Measurements from ENCODE around the gene LYPD5. TPM values are rescaled to one million over a fixed set of nuclear protein-coding genes. Genes with fewer than 3 reads are reported as not detected.

LYPD5 gene
- total RNA-seq, 1 experiment from 2014 or later = not detected

DNA sequence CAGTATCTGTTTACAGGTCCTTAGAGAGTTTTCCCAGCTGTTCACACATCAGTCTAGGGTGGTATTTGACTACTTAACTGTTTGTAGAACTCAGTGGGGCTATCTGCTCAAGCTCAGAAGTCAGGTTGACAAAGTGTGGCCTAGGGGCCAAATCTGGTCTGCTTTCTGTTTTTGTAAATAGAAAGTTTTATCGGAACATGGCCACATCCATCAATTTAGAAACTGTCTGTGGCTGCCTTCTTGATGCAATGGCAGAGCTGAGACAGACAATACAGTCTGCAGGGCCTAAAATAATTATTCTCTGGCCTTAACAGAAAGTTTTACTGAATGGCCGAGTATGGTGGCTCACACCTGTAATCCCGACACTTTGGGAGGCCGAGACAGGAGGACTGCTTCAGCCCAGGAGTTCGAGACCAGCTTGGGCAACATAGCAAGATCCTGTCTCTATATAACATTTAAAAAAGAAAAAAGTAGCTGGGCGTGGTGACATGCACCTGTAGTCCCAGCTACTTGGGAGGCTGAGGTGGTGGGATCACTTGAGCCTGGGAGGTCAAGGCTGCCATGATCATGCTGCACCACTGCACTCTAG lies 49.9 kb downstream of the LYPD5 start:
- no peak for DNase-seq (ENCODE audit: low spot score)

DNA sequence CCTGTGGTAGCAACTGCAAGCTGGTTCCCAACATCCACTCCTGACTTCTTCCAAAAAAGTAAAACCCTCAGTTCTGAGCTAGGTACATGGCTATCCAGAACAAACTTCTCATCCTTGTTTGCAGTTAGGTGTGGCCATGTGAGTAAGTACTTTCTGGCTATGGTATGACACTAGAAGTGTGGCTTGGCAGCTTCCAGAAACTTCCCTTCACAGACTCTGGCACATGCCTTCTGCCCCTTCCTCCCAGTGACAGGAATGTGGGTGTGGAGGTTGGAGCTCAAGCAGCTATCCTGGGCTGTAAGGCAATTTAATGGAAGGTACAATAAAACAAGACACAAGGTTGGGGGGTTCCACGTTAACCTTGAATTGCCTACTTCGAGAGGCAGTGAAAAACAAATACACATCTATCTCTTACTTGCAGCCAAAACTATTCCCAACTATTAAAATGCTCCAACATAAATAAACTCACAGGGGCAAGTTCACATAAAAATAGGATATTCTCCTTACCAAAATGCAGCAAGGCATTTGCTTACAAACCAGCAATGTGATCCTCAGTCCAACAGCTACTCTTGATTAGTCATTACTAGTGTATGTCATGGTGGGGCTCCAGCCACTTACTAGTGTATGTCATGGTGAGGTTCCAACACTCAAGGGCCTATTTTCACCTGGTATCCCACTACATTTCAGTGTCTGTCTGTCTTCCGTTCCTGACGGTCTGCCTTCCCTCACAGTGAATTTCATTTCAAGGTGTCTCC lies 50.6 kb downstream of the LYPD5 start:
- no peak for DNase-seq (ENCODE audit: low spot score)

DNA sequence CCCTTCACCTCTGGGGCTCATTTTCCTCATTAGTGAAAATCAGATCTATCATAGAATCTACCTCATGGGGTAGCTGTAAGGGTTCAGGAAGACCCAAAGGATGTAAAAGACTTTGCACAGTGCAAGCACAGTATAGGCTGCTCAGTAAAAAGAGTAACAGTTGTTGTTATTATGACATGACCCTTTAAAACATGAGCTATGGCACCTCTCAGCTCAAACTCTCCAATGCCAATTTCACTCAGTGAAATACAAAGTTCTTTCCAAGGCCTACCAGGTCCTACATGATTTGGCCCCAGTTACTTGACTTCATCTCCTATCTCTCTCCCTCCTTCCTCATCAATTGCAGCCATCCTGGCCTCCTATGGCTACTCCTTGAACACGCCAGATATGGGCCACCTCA lies 52.3 kb downstream of the LYPD5 start:
- no peak for DNase-seq (ENCODE audit: low spot score)

DNA sequence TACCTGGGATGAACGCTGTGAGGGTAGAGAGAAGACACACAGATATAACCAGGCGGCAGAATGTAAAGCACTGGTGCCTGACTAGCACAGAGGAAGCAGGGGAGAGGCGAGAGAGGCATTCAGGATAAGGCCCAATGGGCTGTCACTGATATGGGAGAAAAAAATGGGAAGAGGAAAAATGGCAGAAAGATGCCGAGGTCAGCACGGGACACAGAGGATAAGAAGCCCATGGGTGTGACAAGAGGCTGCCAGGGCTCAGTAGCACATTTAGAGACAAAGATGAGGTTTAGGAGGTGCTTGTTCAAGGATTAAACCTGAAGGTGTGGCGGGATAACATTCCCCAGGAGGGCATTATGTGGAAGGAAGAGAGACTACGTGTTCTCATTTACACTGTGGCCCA lies 53.1 kb downstream of the LYPD5 start:
- no peak for DNase-seq (ENCODE audit: low spot score)

DNA sequence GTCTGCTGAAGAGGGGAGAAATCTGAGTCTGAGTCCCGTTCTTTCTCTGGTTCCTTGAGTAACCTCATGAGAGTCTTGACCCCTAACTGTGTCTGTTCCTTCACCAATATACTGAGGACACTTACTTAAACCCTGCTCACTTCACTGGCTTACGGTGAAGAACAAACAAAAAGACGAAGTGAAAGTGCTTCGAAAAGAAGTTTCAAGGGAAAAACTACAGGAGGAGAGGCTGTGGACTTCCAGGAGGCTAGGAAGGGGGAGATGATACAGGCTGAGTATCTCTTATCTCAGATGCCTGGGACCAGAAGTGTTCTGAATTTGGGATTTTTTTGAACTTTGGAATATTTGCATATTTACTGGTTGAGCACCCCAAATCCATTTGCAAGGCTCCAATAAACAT lies 53.6 kb downstream of the LYPD5 start:
- DNase-seq (ENCODE audit: low spot score) = no peak

DNA sequence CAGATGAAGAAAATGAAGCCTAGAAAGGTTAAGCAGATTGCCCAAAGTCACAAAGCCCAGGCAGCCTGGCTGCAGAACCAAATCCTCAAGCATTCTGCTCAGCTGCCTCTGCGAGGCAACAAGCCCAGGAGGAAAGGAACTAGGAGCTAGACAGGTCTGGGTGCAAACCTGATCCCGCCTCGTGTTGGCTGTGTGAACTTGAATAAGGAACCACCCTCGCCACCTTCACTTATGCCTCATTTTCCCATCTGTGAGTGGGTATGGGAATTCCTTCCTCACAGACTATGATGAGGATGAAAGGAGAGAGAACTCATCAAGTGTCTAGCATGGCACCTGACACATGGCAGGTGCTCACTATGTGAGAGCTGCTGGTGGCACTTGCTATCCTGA lies 54.0 kb downstream of the LYPD5 start:
- DNase-seq (ENCODE audit: low spot score) = no peak

DNA sequence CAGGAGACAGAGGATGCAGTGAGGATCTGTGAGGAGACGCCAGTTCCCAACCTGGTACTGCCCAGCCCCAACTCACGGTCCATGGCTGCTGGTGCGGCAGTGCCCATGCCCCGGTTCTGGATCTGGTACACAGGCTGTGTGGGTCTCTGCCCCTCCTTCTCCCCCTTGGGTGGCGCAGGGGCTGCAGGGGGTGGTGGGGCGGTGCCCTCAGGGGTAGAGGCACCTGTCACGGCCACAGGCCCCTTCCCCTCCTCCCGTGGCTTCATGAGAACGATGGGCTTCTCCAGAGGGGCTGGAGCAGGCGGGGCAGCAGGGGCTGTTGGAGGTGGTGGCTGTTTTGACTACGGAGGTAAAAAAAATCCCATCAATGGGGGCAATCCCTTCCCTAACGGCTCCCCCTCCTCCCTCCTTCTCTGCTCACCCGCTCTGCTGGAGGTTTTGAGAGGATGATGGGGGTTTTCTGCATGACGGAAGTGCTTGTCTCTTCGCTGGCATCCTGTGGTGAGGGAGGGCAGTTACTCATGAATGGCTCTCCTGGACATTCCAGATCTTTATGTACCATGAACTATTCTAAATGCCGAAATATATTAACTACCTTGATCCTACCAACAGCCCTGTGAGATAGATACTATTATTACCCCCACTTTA lies 54.6 kb downstream of the LYPD5 start:
- DNase-seq (ENCODE audit: low spot score) = peak; percentile 71

Other genes with a start within 250 kb of the LYPD5 start
- gene XRCC1, start 226.9 kb downstream of the LYPD5 start, total RNA-seq (2014; rRNA removed; shearing (Covaris generic)) = 53.9 and 57.1 TPM in 2 replicates
- gene PINLYP, start 226.6 kb downstream of the LYPD5 start, total RNA-seq (2014; rRNA removed; shearing (Covaris generic)) = 0.38 TPM in 1 of 2 replicates, not detected in the other
- 22.0 and 37.2 TPM in 2 replicates for gene IRGQ, start 206.3 kb downstream of the LYPD5 start, total RNA-seq (2014; rRNA removed; shearing (Covaris generic))
- gene ZNF576, start 205.9 kb downstream of the LYPD5 start, total RNA-seq (2014; rRNA removed; shearing (Covaris generic)) = 15.8 and 22.5 TPM in 2 replicates
- gene SRRM5, start 190.4 kb downstream of the LYPD5 start, total RNA-seq (2014; rRNA removed; shearing (Covaris generic)) = not detected in 2 replicates
- 56.8 and 59.2 TPM in 2 replicates for gene ZNF428, start 182.8 kb downstream of the LYPD5 start, total RNA-seq (2014; rRNA removed; shearing (Covaris generic))
- 78.5 and 139 TPM in 2 replicates for gene CADM4, start 162.6 kb downstream of the LYPD5 start, total RNA-seq (2014; rRNA removed; shearing (Covaris generic))
- 159 and 160 TPM in 2 replicates for gene PLAUR, start 132.3 kb downstream of the LYPD5 start, total RNA-seq (2014; rRNA removed; shearing (Covaris generic))
- gene IRGC, start 86.4 kb downstream of the LYPD5 start, total RNA-seq (2014; rRNA removed; shearing (Covaris generic)) = not detected in 2 replicates
- 15.9 and 23.1 TPM in 2 replicates for gene SMG9, start 47.5 kb downstream of the LYPD5 start, total RNA-seq (2014; rRNA removed; shearing (Covaris generic))
- 57.6 and 68.6 TPM in 2 replicates for gene KCNN4, start 21.5 kb downstream of the LYPD5 start, total RNA-seq (2014; rRNA removed; shearing (Covaris generic))
- 4.7 and 5.2 TPM in 2 replicates for gene ZNF283, start 24.9 kb upstream of the LYPD5 start, total RNA-seq (2014; rRNA removed; shearing (Covaris generic))
- gene ZNF404, start 81.5 kb upstream of the LYPD5 start, total RNA-seq (2014; rRNA removed; shearing (Covaris generic)) = 2.1 and 3.5 TPM in 2 replicates
- gene ZNF45, start 132.8 kb upstream of the LYPD5 start, total RNA-seq (2014; rRNA removed; shearing (Covaris generic)) = 11.1 and 15.9 TPM in 2 replicates
- gene ZNF221, start 148.8 kb upstream of the LYPD5 start, total RNA-seq (2014; rRNA removed; shearing (Covaris generic)) = 3.9 and 5.8 TPM in 2 replicates
- 5.1 and 5.8 TPM in 2 replicates for gene ZNF155, start 181.7 kb upstream of the LYPD5 start, total RNA-seq (2014; rRNA removed; shearing (Covaris generic))
- gene ZNF230, start 200.5 kb upstream of the LYPD5 start, total RNA-seq (2014; rRNA removed; shearing (Covaris generic)) = 6.0 and 6.3 TPM in 2 replicates
- 7.2 and 9.0 TPM in 2 replicates for gene ZNF222, start 222.9 kb upstream of the LYPD5 start, total RNA-seq (2014; rRNA removed; shearing (Covaris generic))
- 3.8 and 4.5 TPM in 2 replicates for gene ZNF223, start 249.6 kb upstream of the LYPD5 start, total RNA-seq (2014; rRNA removed; shearing (Covaris generic))